ENCODE data around the gene ZNF845.
"Not testable (repeated sequence)": the region's sequence is repeated elsewhere in the genome, so short reads cannot be mapped to it uniquely, and the experiment has no call there.

The ZNF845 gene

GRCh38 chr19:53388168-53388567 is 54.6 kb downstream of the ZNF845 start:
- no peak for DNase-seq

- no peak for DNase-seq
These were observed 55.4 kb downstream of the ZNF845 start for GRCh38 chr19:53388904-53389303.

GRCh38 chr19:53389571-53389970 is 56.0 kb downstream of the ZNF845 start:
- peak; percentile 8 for DNase-seq

GRCh38 chr19:53389978-53390377 is 56.4 kb downstream of the ZNF845 start:
- no peak for DNase-seq

- DNase-seq: peak; percentile 52
These were observed 61.0 kb downstream of the ZNF845 start for GRCh38 chr19:53394522-53394973.

- DNase-seq: peak; percentile 81
These were observed 61.7 kb downstream of the ZNF845 start, which contains the start of gene ZNF765 for GRCh38 chr19:53394974-53395839. Gene ZNF765, plus strand, starts transcription at chr19:53395149. Its CDS starts 2,867 bp downstream, at chr19:53398016.

- DNase-seq: not testable (repeated sequence)
These were observed 62.4 kb downstream of the ZNF845 start for GRCh38 chr19:53395840-53396524.

GRCh38 chr19:53396525-53396868 is 62.9 kb downstream of the ZNF845 start:
- no peak for DNase-seq

- not testable (repeated sequence) for DNase-seq
These were observed 64.4 kb downstream of the ZNF845 start for GRCh38 chr19:53397918-53398317.

Data from NCI-H1092 treated with DMSO at 0.1 percent for 48 hours (cell line).